ENCODE results near the gene SPDYE2.
"Not testable (repeated sequence)": the region's sequence is repeated elsewhere in the genome, so short reads cannot be mapped to it uniquely, and the experiment has no call there.

SPDYE2 gene

GRCh38 chr7:102604431-102605145 lies 53.6 kb downstream of the SPDYE2 start:
- not testable (repeated sequence) for DNase-seq (ENCODE audit: low spot score)

- DNase-seq (ENCODE audit: low spot score), result not testable (repeated sequence)
Observed at GRCh38 chr7:102606848-102607247, 55.8 kb downstream of the SPDYE2 start.

- not testable (repeated sequence) for DNase-seq (ENCODE audit: low spot score)
Observed at GRCh38 chr7:102609734-102610133, 58.7 kb downstream of the SPDYE2 start.

GRCh38 chr7:102610441-102610840 lies 59.4 kb downstream of the SPDYE2 start:
- DNase-seq (ENCODE audit: low spot score), result not testable (repeated sequence)

GRCh38 chr7:102611013-102611674 lies 60.1 kb downstream of the SPDYE2 start:
- not testable (repeated sequence) for DNase-seq (ENCODE audit: low spot score)

GRCh38 chr7:102611675-102612325 lies 60.8 kb downstream of the SPDYE2 start:
- DNase-seq (ENCODE audit: low spot score), result not testable (repeated sequence)

Measured in GM03348 (cell line).